ENCODE measurements around the gene ZBTB43. TPM values are rescaled to one million over a fixed set of nuclear protein-coding genes. Genes with fewer than 3 reads are reported as not detected.

The ZBTB43 gene
- total RNA-seq, 6 donors from 2014 or later: 16.0 to 26.8 (median 19.4) TPM

- WGBS, 2 donors: 75 to 80% methylated on average over 4 of the region's 4 CpGs
- H3K27ac ChIP-seq: no peak overlapping the region
- H3K36me3 ChIP-seq: peaks cover 0 to 13% (median 6%) of the 10 kb centered on the region in 4 donors
- no peak for DNase-seq
- TF ChIP-seq EP300 (IDR thresholded peaks at IDR 0.05) (no peak), POLR2AphosphoS5 (IDR thresholded peaks at IDR 0.05) (no peak), POLR2A (IDR thresholded peaks at IDR 0.05) (no peak)
- TF ChIP-seq, protein P1, sequence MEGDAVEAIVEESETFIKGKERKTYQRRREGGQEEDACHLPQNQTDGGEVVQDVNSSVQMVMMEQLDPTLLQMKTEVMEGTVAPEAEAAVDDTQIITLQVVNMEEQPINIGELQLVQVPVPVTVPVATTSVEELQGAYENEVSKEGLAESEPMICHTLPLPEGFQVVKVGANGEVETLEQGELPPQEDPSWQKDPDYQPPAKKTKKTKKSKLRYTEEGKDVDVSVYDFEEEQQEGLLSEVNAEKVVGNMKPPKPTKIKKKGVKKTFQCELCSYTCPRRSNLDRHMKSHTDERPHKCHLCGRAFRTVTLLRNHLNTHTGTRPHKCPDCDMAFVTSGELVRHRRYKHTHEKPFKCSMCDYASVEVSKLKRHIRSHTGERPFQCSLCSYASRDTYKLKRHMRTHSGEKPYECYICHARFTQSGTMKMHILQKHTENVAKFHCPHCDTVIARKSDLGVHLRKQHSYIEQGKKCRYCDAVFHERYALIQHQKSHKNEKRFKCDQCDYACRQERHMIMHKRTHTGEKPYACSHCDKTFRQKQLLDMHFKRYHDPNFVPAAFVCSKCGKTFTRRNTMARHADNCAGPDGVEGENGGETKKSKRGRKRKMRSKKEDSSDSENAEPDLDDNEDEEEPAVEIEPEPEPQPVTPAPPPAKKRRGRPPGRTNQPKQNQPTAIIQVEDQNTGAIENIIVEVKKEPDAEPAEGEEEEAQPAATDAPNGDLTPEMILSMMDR (IDR thresholded peaks at IDR 0.05): no peak
- H3K4me3 ChIP-seq: no peak overlapping the region
- no peak for ATAC-seq (ENCODE audit: low FRiP score in 2 of 2)
- H3K27me3 ChIP-seq: no peaks in the 10 kb centered on the region
- peaks cover 0 to 22% (median 1%) of the 10 kb centered on the region in 4 donors for H3K4me1 ChIP-seq
- H3K9me3 ChIP-seq: no peaks in the 10 kb centered on the region
Observed at GRCh38 chr9:126872516-126872915, 67.7 kb downstream of the ZBTB43 start.

- no peaks in the 10 kb centered on the region for H3K9me3 ChIP-seq
- DNase-seq: no peak
- no peak overlapping the region for H3K27ac ChIP-seq
- H3K4me3 ChIP-seq: no peak overlapping the region
- no peak for ATAC-seq (ENCODE audit: low FRiP score in 2 of 2)
- H3K36me3 ChIP-seq: peaks cover 0 to 7% (median 4%) of the 10 kb centered on the region in 4 donors
- TF ChIP-seq, protein P1 (IDR thresholded peaks at IDR 0.05): no peak
- peaks cover 0 to 11% (median 1%) of the 10 kb centered on the region in 4 donors for H3K4me1 ChIP-seq
- WGBS, 2 donors: 63 to 67% methylated on average over 9 of the region's 9 CpGs
- H3K27me3 ChIP-seq: no peaks in the 10 kb centered on the region
Observed at GRCh38 chr9:126874546-126875314, 69.9 kb downstream of the ZBTB43 start.

DNA sequence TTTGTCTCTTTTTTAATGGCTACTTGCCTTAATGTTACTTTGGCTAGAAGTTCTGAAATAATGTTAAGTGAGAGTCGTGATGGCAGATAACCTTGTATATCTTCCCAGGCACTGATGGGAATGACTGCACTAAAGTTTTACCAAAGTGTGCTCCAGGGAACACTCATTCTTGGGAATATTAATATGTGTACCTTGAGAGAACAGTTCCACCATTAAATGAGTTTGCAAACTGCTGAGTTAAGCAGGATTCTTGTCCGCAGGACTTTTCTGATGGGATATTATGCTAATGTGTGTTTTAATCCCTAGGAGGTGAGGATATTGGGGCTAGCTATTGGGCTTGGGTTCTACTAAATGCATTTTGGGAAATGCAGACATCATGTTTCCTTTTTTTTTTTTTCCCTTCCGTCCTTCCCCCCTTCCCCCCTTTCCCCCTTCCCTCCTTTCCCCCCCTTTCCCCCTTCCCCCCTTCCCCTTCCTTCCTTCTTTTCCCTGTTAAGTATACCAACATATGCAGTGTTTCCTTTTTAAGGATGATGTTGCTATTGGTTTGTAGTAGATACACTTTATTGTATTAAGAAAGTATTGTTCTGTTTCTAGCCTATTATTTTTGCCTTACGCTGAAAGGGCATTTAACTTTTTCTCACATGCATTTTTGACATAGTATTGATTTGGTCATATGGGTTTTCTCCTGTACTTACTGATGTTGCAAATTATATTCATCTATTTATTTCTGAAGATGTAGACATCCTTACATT, 71.1 kb downstream of the ZBTB43 start:
- WGBS, 2 donors: 62 to 77% methylated on average over 4 of the region's 4 CpGs
- H3K36me3 ChIP-seq: peaks cover 5 to 19% (median 16%) of the 10 kb centered on the region in 4 donors

DNA sequence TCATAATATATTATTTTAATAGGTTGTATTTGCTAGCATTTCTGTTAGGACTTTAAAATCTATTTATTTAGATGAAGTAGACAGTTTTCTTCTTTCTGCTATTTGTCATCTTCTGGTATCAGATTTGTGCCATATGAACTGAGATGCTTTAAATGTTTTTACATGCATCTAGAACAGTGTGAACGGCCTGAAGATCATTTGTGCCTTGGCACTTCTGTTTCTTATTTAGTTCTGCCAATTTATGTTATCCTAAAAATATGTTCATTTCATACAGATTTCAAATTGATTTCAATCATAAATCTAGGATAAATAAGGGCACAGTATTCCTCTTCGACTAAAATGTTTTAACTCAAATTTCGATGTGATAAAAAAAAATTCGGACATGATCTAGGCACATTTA, 71.7 kb downstream of the ZBTB43 start:
- Histone ChIP-seq H3K27me3 (no peaks in the 10 kb centered on the region), H3K27ac (no peak overlapping the region), H3K9me3 (no peaks in the 10 kb centered on the region), H3K4me3 (no peak overlapping the region), H3K36me3 (peaks cover 5 to 25% (median 19%) of the 10 kb centered on the region in 4 donors), H3K4me1 (peaks cover 0 to 11% (median 1%) of the 10 kb centered on the region in 4 donors)
- 83 to 87% methylated on average over 4 of the region's 4 CpGs for WGBS, 2 donors
- DNase-seq (no peak), ATAC-seq (ENCODE audit: low FRiP score in 2 of 2) (no peak)
- TF ChIP-seq POLR2AphosphoS5 (IDR thresholded peaks at IDR 0.05) (no peak), EP300 (IDR thresholded peaks at IDR 0.05) (no peak), POLR2A (IDR thresholded peaks at IDR 0.05) (no peak)
- TF ChIP-seq, protein P1 (IDR thresholded peaks at IDR 0.05): no peak

More for the DNA sequence above, 71.1 kb downstream of the ZBTB43 start:
- no peak for ATAC-seq (ENCODE audit: low FRiP score in 2 of 2)
- no peak for DNase-seq
- H3K27me3 ChIP-seq: no peaks in the 10 kb centered on the region
- H3K27ac ChIP-seq: no peak overlapping the region
- H3K9me3 ChIP-seq: no peaks in the 10 kb centered on the region
- H3K4me3 ChIP-seq: no peak overlapping the region
- TF ChIP-seq EP300 (IDR thresholded peaks at IDR 0.05) (no peak), POLR2AphosphoS5 (IDR thresholded peaks at IDR 0.05) (no peak), POLR2A (IDR thresholded peaks at IDR 0.05) (no peak)
- TF ChIP-seq, protein P1 (IDR thresholded peaks at IDR 0.05): no peak
- peaks cover 0 to 11% (median 1%) of the 10 kb centered on the region in 4 donors for H3K4me1 ChIP-seq
